HepG2 (cell line): ENCODE results near the gene RPSA. TPM values are rescaled to one million over a fixed set of nuclear protein-coding genes. Genes with fewer than 3 reads are reported as not detected.
"Not testable (repeated sequence)": the region's sequence is repeated elsewhere in the genome, so short reads cannot be mapped to it uniquely, and the experiment has no call there.

Experiments used
- ATAC-seq: fragments of 200-7000 bp; cut with Tn5 transposase; 3 replicates; pipeline ENCODE4 v1.9.1; 2020; ENCODE audit warnings: mild to moderate bottlenecking, moderate library complexity
- BruUV-seq: library from RNA; stranded (reverse); fragments of 400-500 nt; replicated peaks from 2 replicates; lab custom pipeline; 2021; lab: Mats Ljungman, UMichigan
- CTCF ChIA-PET: fragments of 300-600 bp; formaldehyde crosslinking; extraction: SDS; loops from one replicate; lab custom pipeline; 2021; ENCODE audit warnings: low total read pairs, inconsistent platforms, low intra/inter-chr PET ratio; lab: Yijun Ruan, JAX
- POLR2A ChIA-PET: fragments of 350-600 bp; sonication (Branson Sonifier 250); formaldehyde crosslinking; loops from one replicate; lab custom pipeline; 2020; ENCODE audit warnings: antibody characterized with exemption, inconsistent platforms; lab: Yijun Ruan, JAX
- DNase-seq: peaks from one replicate; pipeline ENCODE4 v3.0.0-alpha.2; 2015; ENCODE audit warnings: low spot score
- FAIRE-seq: peaks from 3 replicates; lab custom pipeline; 2011; peaks lifted over from hg19 to GRCh38; lab: Jason Lieb, UNC
- H2AFZ ChIP-seq: one replicate; pipeline ENCODE4 v1.6.1; 2011; ENCODE audit warnings: low read length, inconsistent platforms
- H3K27ac ChIP-seq: fragments of 300-600 bp; 3 replicates; pipeline ENCODE4 v1.8.0; 2011; ENCODE audit warnings: mixed run types, mild to moderate bottlenecking, mixed read lengths, low read length, inconsistent platforms; ENCODE audit not compliant: insufficient read depth; ENCODE audit errors: extremely low read length
- H3K27me3 ChIP-seq, 2 experiments: fragments of 200-600 bp in 1 of 2; 2 replicates in 1 of 2; 3 replicates in 1 of 2; pipeline versions ENCODE4 v1.6.0 to v1.8.0; 2011; ENCODE audit warnings: low read length in 2 of 2, mild to moderate bottlenecking in 2 of 2, moderate library complexity in 2 of 2, inconsistent platforms in 1 of 2; ENCODE audit not compliant: insufficient read depth in 2 of 2, control insufficient read depth in 1 of 2
- H3K36me3 ChIP-seq, 2 experiments: fragments of 200-600 bp in 1 of 2; replicated peaks in 1 of 2; 2 replicates in 1 of 2; 3 replicates in 1 of 2; pipeline versions ENCODE4 v1.5.1 to v1.8.0; 2011; ENCODE audit warnings: low read length in 2 of 2, inconsistent platforms in 1 of 2; ENCODE audit not compliant: insufficient read depth in 2 of 2, control insufficient read depth in 1 of 2
- H3K4me1 ChIP-seq: 2 replicates; pipeline ENCODE4 v1.5.1; 2012; ENCODE audit warnings: low read length, inconsistent platforms; ENCODE audit not compliant: insufficient read depth
- H3K4me2 ChIP-seq: 2 replicates; pipeline ENCODE4 v1.6.0; 2011; ENCODE audit warnings: low read depth, low read length, inconsistent platforms
- H3K4me3 ChIP-seq, 3 experiments: fragments of 200-600 bp in 1 of 3; sonication (generic), shearing (Covaris generic) in 1 of 3; replicated peaks in 1 of 3; 2 replicates each; pipeline ENCODE4 v1.5.1; 2011 to 2016; ENCODE audit warnings: low read length in 3 of 3, inconsistent platforms in 2 of 3, low read depth in 2 of 3, mild to moderate bottlenecking in 2 of 3, control low read depth in 1 of 3, mixed read lengths in 1 of 3; ENCODE audit not compliant: insufficient read depth in 1 of 3
- H3K79me2 ChIP-seq: one replicate; pipeline ENCODE4 v1.6.1; 2011; ENCODE audit warnings: low read length, inconsistent platforms; ENCODE audit not compliant: insufficient read depth
- H3K9ac ChIP-seq: 2 replicates; pipeline ENCODE4 v1.6.0; 2011; ENCODE audit warnings: mild to moderate bottlenecking, low read depth, low read length, inconsistent platforms; ENCODE audit not compliant: insufficient read depth
- H3K9me3 ChIP-seq: 2 replicates; pipeline ENCODE4 v1.5.1; 2012; ENCODE audit warnings: mild to moderate bottlenecking, low read length
- H4K20me1 ChIP-seq: 2 replicates; pipeline ENCODE4 v1.6.0; 2011; ENCODE audit warnings: inconsistent platforms, mild to moderate bottlenecking, low read length, moderate library complexity; ENCODE audit not compliant: insufficient read depth
- ARNTL ChIP-seq: sonication (generic); formaldehyde crosslinking; IDR thresholded peaks from 2 replicates; pipeline ENCODE4 v1.4.0; 2020; ENCODE audit warnings: mild to moderate bottlenecking, missing genetic modification reagents
- GATAD2A ChIP-seq: IDR thresholded peaks from 2 replicates; pipeline ENCODE4 v1.6.1; 2016
- SCMH1 ChIP-seq: sonication (generic); formaldehyde crosslinking; IDR thresholded peaks from 2 replicates; pipeline ENCODE4 v1.9.0; 2021; ENCODE audit warnings: missing genetic modification reagents, mild to moderate bottlenecking, borderline replicate concordance
- SMAD1 ChIP-seq: sonication (generic); formaldehyde crosslinking; IDR thresholded peaks from 2 replicates; pipeline ENCODE4 v1.4.0; 2020; ENCODE audit warnings: missing genetic modification reagents, low read depth, mild to moderate bottlenecking, borderline replicate concordance
- SMYD3 ChIP-seq: sonication (generic); formaldehyde crosslinking; IDR thresholded peaks from 2 replicates; pipeline ENCODE4 v1.8.1; 2023; ENCODE audit warnings: mild to moderate bottlenecking, missing genetic modification reagents
- SP5 ChIP-seq: IDR thresholded peaks from 2 replicates; pipeline ENCODE4 v1.6.1; 2016; ENCODE audit warnings: low read depth, borderline replicate concordance
- ZNF230 ChIP-seq: sonication (generic); formaldehyde crosslinking; IDR thresholded peaks from 2 replicates; pipeline ENCODE4 v1.4.0; 2020; ENCODE audit warnings: mild to moderate bottlenecking, missing genetic modification reagents
- ZNF589 ChIP-seq: sonication (generic); formaldehyde crosslinking; conservative IDR thresholded peaks from 2 replicates; pipeline ENCODE4 v1.8.0; 2022; ENCODE audit warnings: mild to moderate bottlenecking, moderate library complexity, missing genetic modification reagents
- ZNF615 ChIP-seq: sonication (generic); formaldehyde crosslinking; IDR thresholded peaks from 2 replicates; pipeline ENCODE4 v1.5.0; 2020; ENCODE audit warnings: mild to moderate bottlenecking, missing genetic modification reagents, borderline replicate concordance
- ZNF652 ChIP-seq: IDR thresholded peaks from 2 replicates; pipeline ENCODE4 v1.6.1; 2016; ENCODE audit warnings: low read depth, borderline replicate concordance
- ZNF776 ChIP-seq: sonication (generic); formaldehyde crosslinking; IDR thresholded peaks from 2 replicates; pipeline ENCODE4 v1.4.0; 2020; ENCODE audit warnings: mild to moderate bottlenecking, missing genetic modification reagents
- ZNF83 ChIP-seq: sonication (generic); formaldehyde crosslinking; IDR thresholded peaks from 2 replicates; pipeline ENCODE4 v1.4.0; 2020; ENCODE audit warnings: missing genetic modification reagents, mild to moderate bottlenecking, borderline replicate concordance
- ZSCAN25 ChIP-seq: sonication (generic); formaldehyde crosslinking; IDR thresholded peaks from 2 replicates; pipeline ENCODE4 v1.8.0; 2022; ENCODE audit warnings: mild to moderate bottlenecking, missing genetic modification reagents
- WGBS: methylation state at CpG from one replicate; pipeline ENCODE4 v1.1.6; 2017; ENCODE audit warnings: low lambda C conversion rate; 5-methylcytosine and 5-hydroxymethylcytosine counted together
- in situ Hi-C: cut with HindIII; loops from 2 replicates; pipeline ENCODE4 v1.10.0; 2017; ENCODE audit warnings: low pct_unique_long_range_greater_than_20kb; ENCODE audit not compliant: extremely low pct_ligation_motif_present
- intact Hi-C: fragments of 100-400 bp; cut with micrococcal nuclease; formaldehyde crosslinking; loops from one replicate; pipeline ENCODE4 v1.10.0; 2022; ENCODE audit not compliant: unreplicated experiment
- polyA plus RNA-seq, 8 experiments: library from polyadenylated mRNA; depleted of rRNA in 3 of 8; stranded (reverse) in 7 of 8; unstranded in 1 of 8; fragments of >200 nt; fragmentation: Illumina TruSeq in 4 of 8; extraction: Trizol in 4 of 8; gene quantifications; 2 replicates each; pipeline versions ENCODE4 v1.2.1 to v1.2.3, GENCODE V29; 2011 to 2016; ENCODE audit warnings: low read depth in 4 of 8, missing spikeins in 1 of 8, mixed read lengths in 1 of 8; ENCODE audit not compliant: insufficient read depth in 1 of 8
- total RNA-seq, 5 experiments: library from RNA; depleted of rRNA; stranded (reverse); fragments of >200 nt; fragmentation: Illumina TruSeq; extraction: Trizol; gene quantifications; 2 replicates each; pipeline ENCODE4 v1.2.3, GENCODE V29; 2016; ENCODE audit warnings: low read depth in 1 of 5
- TF ChIP-seq, protein P1 (sequence below): sonication (generic); formaldehyde crosslinking; IDR thresholded peaks from 2 replicates; pipeline ENCODE4 v1.9.0; 2021; ENCODE audit warnings: missing genetic modification reagents, borderline replicate concordance
- TF ChIP-seq, protein P2 (sequence below): sonication (generic); formaldehyde crosslinking; IDR thresholded peaks from 2 replicates; pipeline ENCODE4 v1.5.0; 2020; ENCODE audit warnings: missing genetic modification reagents

Gene RPSA
- total and polyA plus RNA-seq, 2 of the 13 experiments (the other 11 are each of a cell fraction or from before 2014, with no cell fraction given): 1,683 to 3,226 TPM

DNA sequence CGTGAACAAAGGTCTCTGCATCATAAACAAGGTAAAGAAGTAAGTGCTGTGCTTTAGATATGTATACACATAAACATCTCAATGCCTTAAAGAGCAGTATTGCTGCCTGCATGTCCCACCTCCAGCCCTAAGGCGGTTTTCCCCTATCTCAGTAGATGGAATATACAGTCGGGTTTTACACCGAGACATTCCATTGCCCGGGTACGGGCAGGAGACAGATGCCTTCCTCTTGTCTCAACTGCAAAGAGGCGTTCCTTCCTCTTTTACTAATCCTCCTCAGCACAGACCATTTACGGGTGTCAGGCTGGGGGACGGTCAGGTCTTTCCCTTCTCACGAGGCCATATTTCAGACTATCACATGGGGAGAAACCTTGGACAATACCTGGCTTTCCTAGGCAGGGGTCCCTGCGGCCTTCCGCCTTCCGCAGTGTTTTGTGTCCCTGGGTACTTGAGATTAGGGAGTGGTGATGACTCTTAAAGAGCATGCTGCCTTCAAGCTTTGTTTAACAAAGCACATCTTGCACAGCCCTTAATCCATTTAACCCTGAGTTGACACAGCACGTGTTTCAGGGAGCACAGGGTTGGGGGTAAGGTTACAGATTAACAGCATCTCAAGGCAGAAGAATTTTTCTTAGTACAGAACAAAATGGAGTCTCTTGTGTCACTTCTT lies 12.2 kb downstream of the RPSA start:
- in situ Hi-C loops: not testable (repeated sequence)

DNA sequence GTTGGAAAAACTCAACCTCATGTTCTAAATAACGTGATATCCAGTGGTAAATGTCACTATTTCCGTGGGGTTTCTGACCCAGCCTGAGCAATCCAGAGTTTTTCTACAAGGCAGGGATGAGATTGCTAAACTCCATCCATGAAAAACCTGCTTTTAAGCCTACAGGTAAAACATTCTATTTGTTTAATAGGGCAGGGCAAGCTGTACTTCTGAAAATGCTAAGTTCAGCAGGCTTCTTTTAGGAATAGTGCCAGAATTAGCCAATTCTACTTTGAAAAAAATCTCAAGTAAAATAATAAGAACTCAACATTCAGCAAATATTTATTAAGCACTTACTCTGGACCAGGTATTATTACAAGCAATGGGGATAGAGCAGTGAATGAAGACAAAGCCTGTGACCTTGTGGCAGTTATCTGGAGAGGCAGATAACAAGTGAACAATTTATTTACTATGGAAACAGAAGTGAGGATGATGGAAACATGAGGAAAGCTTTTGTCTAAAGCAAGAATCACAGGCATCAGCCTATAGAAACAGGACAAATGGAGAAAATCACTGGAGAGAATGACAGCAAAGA lies 13.3 kb downstream of the RPSA start:
- Histone ChIP-seq H3K27ac (no peak overlapping the region), H3K9ac (no peak overlapping the region), H4K20me1 (no peaks in the 10 kb centered on the region), H3K9me3 (no peaks in the 10 kb centered on the region), H3K36me3 (no peaks in the 10 kb centered on the region), H3K27me3 (no peaks in the 10 kb centered on the region), H3K4me3 (no peak overlapping the region), H3K4me2 (no peak overlapping the region), H3K79me2 (no peaks in the 10 kb centered on the region), H3K4me1 (no peaks in the 10 kb centered on the region), H2AFZ (no peak overlapping the region)
- intact Hi-C loops (no loop called here), in situ Hi-C loops (no loop called here)
- BruUV-seq: no TSS peak
- ATAC-seq (no peak), FAIRE-seq (no peak), DNase-seq (no peak)
- CTCF ChIA-PET: no interaction called here
- 17% methylated on average over 2 of the region's 2 CpGs for WGBS
- POLR2A ChIA-PET: no interaction called here
- TF ChIP-seq SMYD3: no peak
- no peak for TF ChIP-seq GATAD2A (CRISPR knock-in tag)
- TF ChIP-seq, protein P1, sequence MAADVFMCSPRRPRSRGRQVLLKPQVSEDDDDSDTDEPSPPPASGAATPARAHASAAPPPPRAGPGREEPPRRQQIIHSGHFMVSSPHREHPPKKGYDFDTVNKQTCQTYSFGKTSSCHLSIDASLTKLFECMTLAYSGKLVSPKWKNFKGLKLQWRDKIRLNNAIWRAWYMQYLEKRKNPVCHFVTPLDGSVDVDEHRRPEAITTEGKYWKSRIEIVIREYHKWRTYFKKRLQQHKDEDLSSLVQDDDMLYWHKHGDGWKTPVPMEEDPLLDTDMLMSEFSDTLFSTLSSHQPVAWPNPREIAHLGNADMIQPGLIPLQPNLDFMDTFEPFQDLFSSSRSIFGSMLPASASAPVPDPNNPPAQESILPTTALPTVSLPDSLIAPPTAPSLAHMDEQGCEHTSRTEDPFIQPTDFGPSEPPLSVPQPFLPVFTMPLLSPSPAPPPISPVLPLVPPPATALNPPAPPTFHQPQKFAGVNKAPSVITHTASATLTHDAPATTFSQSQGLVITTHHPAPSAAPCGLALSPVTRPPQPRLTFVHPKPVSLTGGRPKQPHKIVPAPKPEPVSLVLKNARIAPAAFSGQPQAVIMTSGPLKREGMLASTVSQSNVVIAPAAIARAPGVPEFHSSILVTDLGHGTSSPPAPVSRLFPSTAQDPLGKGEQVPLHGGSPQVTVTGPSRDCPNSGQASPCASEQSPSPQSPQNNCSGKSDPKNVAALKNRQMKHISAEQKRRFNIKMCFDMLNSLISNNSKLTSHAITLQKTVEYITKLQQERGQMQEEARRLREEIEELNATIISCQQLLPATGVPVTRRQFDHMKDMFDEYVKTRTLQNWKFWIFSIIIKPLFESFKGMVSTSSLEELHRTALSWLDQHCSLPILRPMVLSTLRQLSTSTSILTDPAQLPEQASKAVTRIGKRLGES (CRISPR knock-in tag): no peak
- no peak for TF ChIP-seq ZNF776 (CRISPR knock-in tag)
- no peak for TF ChIP-seq ZNF230 (CRISPR knock-in tag)
- TF ChIP-seq ZNF589 (CRISPR knock-in tag): no peak
- TF ChIP-seq ZNF615 (CRISPR knock-in tag): no peak
- no peak for TF ChIP-seq ARNTL (CRISPR knock-in tag)
- TF ChIP-seq SCMH1 (CRISPR knock-in tag): no peak
- no peak for TF ChIP-seq ZSCAN25 (CRISPR knock-in tag)
- no peak for TF ChIP-seq ZNF83 (CRISPR knock-in tag)
- TF ChIP-seq, protein P2, sequence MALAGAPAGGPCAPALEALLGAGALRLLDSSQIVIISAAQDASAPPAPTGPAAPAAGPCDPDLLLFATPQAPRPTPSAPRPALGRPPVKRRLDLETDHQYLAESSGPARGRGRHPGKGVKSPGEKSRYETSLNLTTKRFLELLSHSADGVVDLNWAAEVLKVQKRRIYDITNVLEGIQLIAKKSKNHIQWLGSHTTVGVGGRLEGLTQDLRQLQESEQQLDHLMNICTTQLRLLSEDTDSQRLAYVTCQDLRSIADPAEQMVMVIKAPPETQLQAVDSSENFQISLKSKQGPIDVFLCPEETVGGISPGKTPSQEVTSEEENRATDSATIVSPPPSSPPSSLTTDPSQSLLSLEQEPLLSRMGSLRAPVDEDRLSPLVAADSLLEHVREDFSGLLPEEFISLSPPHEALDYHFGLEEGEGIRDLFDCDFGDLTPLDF (CRISPR knock-in tag): no peak
- TF ChIP-seq SP5 (CRISPR knock-in tag): no peak
- no peak for TF ChIP-seq SMAD1 (CRISPR knock-in tag)

More for the DNA sequence above, 12.2 kb downstream of the RPSA start:
- DNase-seq, H3K9me3 ChIP-seq, H3K4me1 ChIP-seq, H3K4me2 ChIP-seq, CTCF ChIA-PET, ATAC-seq, H4K20me1 ChIP-seq, H3K9ac ChIP-seq, H3K4me3 ChIP-seq, H3K27me3 ChIP-seq, H2AFZ ChIP-seq, BruUV-seq, H3K27ac ChIP-seq, H3K36me3 ChIP-seq, POLR2A ChIA-PET, FAIRE-seq, intact Hi-C loops, H3K79me2 ChIP-seq: not testable (repeated sequence)
- TF ChIP-seq ZNF652: 0 out of 2 replicates have a peak, but pooled peaks have one; percentile 23
- 60% methylated on average over 8 of the region's 14 CpGs for WGBS
